GM18517 (cell line): ENCODE data around the gene NUB1.
A peak's percentile ranks its signal among the peaks of the same experiment; 100 is the strongest.

Source experiments
- ATAC-seq: cut with Tn5 transposase; IDR thresholded peaks from one replicate; pipeline ENCODE4 v1.9.1; 2021; ENCODE audit warnings: mild to moderate bottlenecking, moderate library complexity; ENCODE audit not compliant: unreplicated experiment

The NUB1 gene

DNA sequence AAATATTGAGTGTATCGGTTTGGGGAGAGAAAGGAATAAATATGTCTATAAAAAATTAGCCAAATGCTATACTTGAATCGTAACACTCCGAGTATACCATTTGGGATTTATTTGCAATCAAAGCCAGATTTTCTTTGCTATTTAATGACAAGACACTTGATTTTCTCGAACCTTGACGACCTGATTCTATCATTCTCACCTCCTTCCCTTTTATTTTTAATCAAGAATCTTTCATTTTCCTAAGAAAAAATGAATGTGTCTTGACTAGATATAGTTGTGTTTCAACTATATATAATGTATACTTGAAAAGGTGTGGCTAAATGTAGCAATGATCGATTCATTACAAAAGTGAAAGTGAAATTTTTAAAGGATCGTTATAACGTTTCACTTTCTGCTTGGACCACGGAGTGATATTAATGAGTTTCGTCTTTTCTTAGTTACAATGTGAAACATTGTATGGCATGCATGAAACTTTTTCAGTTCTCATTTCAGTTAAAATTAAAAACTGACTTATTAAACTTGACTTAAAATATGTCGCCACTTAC, 562 bp downstream of the NUB1 start:
- ATAC-seq: peak; percentile 63

- no peak for ATAC-seq
Measured at GRCh38 chr7:151342811-151343210, 1.2 kb downstream of the NUB1 start.

DNA sequence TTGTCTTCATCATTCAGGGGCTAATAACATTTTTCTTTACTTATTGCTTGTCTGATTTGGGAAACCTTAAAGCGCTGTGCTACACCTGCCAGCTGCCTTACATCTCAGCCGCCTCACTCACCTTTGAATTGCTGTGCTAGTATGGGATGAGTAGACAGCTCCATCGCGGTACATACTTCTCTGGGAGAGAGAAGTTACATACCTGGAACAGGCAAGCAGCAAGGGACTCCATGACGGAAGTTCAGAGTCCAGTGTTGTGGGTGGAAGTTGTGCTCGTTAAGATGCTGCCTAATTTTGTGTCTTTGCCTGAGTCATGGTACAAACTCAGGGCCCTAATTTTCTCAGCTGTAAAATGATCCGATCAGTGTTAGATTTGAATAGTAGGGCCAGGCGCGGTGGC, 1.9 kb downstream of the NUB1 start:
- no peak for ATAC-seq

GRCh38 chr7:151345576-151346469, 4.2 kb downstream of the NUB1 start:
- no peak for ATAC-seq

DNA sequence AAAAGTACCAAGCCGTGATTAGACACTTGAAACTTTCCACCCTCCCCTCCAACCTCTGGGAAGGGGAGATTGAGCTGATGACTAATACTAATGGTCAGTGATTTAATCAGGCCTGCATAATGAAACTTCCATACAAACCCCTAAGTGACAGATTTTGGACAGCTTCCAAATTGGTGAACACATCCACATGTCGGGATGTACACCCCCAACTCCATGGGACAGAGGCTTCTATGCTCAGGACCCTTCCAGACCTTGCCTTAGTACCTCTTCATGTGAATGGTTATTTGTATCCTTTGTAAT, 4.8 kb downstream of the NUB1 start:
- ATAC-seq: no peak

GRCh38 chr7:151347200-151347599, 5.6 kb downstream of the NUB1 start:
- no peak for ATAC-seq

- no peak for ATAC-seq
Measured at GRCh38 chr7:151348970-151349369, 7.4 kb downstream of the NUB1 start.

DNA sequence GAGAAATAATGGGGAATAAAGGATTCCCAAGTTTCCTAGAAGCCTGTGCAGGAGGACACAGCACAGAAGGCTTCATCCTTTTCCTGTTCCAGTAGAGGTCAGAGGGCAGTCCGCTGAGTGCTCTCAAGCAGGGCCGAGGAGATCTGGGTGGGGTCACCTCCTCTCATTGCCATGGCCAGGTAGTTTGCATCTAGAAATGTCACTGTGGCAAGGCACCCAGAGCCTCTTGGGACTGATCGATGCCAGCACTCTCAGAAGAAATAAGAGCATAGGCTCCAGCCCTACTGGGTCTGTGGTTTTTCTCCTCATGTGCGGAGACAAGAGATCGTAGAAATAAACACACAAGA, 7.9 kb downstream of the NUB1 start:
- ATAC-seq: peak; percentile 41

DNA sequence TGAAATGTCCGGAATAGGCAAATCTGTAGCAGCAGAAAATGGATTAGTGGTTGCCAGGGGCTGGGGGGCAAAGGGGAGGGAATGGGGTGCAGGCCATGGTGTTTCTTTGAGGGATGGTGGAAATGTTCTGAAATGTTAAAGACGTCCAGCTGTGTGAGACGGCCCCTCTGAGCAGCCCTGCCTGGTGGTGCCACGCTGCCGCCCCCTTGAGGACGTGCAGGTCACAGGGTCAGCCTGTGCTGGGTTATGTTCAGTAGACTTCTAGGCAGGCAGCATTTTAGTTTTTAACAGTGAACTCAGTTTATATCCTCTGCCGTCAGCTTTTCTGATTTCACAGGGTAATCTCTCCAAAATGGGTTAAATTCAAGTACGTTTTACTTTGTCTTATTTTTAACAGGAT, 9.4 kb downstream of the NUB1 start:
- ATAC-seq: no peak

GRCh38 chr7:151351967-151352366, 10.4 kb downstream of the NUB1 start:
- ATAC-seq: no peak

GRCh38 chr7:151352512-151352911, 10.9 kb downstream of the NUB1 start:
- ATAC-seq: no peak

- no peak for ATAC-seq
Measured at GRCh38 chr7:151361193-151361959, 19.8 kb downstream of the NUB1 start.

DNA sequence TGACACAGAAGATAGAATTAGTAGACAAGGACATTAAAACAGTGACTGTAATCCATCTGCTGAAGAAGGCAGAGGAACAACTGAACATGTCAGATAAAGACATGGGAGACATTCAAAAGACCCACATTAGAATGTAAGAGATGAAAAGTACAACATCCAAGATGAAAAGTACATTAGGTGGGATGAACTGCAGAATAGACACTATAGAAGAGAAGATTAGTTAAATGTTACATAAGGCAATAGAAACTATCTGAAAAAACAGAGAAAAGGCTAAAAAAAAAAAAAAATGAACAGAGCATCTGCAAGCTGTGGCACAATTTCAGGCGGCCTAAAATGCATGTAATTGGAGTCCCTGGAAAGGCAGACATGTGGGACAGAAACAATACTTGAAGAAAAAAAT, 21.6 kb downstream of the NUB1 start:
- no peak for ATAC-seq

- ATAC-seq: no peak
Measured at GRCh38 chr7:151366166-151366879, 24.7 kb downstream of the NUB1 start.

- no peak for ATAC-seq
Measured at GRCh38 chr7:151366880-151367222, 25.2 kb downstream of the NUB1 start.

DNA sequence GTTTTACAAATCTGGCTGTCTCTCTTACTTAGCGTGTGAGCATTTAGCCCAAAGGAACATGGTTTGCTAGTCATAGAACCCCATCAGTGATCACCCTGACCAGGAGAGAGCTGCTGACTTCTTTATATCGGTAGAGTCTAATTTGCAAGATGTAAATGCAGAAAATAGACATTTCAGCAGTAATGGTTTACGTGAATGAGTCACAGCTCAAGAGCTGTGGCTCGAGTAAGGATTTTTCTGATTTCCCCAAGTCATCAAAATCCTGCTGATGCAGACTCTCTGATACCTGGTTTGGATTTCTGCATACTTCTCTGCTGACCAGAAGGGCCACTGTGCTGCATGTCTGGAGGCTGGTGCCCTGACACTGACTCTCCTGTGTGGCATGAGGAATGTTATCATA, 25.7 kb downstream of the NUB1 start:
- no peak for ATAC-seq

DNA sequence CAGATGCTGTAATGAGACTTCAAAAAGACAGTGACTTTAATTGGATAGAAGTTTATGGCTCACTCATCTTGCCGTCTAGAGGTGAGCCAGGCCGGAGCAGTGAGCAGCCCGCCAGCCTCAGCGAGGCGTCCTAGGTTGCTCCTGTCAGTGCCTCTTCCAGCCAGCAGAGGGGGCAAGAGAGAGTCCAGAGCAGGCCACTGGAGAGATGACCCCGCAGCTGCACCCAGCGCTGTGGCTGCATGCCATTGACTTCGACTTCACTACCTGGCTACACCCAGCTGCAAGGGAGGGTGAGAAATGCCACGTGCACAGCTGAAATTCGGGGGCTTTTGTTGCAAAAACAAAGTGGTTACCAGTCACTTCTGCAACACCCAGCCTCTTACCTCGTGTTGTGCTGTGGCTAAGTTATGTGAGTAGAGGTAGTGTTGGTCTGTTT, 26.5 kb downstream of the NUB1 start:
- peak; percentile 60 for ATAC-seq

- ATAC-seq: no peak
Measured at GRCh38 chr7:151371266-151371665, 29.7 kb downstream of the NUB1 start.

GRCh38 chr7:151372612-151373265, 31.1 kb downstream of the NUB1 start:
- ATAC-seq: no peak

DNA sequence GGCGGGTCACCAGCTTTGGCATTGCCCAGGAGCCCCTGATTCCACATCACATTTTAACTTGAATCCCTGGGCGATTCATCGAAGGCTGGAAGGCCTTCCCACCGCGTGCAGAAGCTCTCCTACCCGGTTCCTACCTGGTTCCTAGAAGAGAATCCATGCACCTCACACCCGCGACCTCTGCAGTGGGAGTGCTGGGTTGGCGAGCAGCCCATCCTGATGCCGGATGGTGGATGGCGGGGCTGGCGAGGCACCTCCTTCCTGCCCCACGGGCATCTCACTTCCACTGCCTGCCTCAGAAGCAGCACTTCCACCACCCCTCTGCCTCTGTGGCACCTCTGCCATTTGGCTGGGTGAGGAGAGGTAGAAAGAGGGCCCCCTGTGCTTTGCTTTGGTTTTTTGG, 32.0 kb downstream of the NUB1 start:
- ATAC-seq: no peak

GRCh38 chr7:151374139-151374538, 32.5 kb downstream of the NUB1 start:
- no peak for ATAC-seq
